ENCODE results near the gene CERS6.

DNA sequence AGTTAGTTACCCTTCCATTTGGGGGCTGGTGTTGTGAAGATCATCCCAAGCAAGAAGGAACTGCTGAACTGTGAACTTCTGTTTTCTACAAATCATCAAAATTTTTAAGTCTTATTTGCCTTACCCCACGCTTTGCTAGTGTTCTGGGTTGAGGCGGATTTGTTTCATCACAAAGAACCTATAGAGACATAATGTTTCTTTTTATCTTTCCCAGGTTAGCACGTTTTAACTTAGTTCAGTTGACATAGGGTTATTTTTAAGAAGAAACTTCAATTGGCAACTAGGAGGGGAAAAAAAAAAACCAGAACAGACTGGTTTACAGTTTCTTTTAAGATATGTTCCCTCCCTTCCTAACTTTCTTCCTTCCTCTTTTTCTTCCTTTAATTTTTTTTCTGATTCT is 31.1 kb upstream of the CERS6 start:
- no peak for TF ChIP-seq EZH2 (IDR thresholded peaks at IDR 0.05; ENCODE audit: low read depth, unreplicated experiment)
- TF ChIP-seq, protein P1, sequence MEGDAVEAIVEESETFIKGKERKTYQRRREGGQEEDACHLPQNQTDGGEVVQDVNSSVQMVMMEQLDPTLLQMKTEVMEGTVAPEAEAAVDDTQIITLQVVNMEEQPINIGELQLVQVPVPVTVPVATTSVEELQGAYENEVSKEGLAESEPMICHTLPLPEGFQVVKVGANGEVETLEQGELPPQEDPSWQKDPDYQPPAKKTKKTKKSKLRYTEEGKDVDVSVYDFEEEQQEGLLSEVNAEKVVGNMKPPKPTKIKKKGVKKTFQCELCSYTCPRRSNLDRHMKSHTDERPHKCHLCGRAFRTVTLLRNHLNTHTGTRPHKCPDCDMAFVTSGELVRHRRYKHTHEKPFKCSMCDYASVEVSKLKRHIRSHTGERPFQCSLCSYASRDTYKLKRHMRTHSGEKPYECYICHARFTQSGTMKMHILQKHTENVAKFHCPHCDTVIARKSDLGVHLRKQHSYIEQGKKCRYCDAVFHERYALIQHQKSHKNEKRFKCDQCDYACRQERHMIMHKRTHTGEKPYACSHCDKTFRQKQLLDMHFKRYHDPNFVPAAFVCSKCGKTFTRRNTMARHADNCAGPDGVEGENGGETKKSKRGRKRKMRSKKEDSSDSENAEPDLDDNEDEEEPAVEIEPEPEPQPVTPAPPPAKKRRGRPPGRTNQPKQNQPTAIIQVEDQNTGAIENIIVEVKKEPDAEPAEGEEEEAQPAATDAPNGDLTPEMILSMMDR (conservative IDR thresholded peaks at IDR 0.05; ENCODE audit: low read depth in 2 of 2): no peak
- TF ChIP-seq POLR2AphosphoS5 (IDR thresholded peaks at IDR 0.05; ENCODE audit: low read depth): no peak
- TF ChIP-seq NANOG (IDR thresholded peaks at IDR 0.05; ENCODE audit: borderline replicate concordance): no peak
- TF ChIP-seq CREB1 (CRISPR knock-in tag; IDR thresholded peaks at IDR 0.05; ENCODE audit: low read depth): no peak
- TF ChIP-seq JUNB (IDR thresholded peaks at IDR 0.05; ENCODE audit: unreplicated experiment): no peak
- no peak for TF ChIP-seq EZH2phosphoT487 (IDR thresholded peaks at IDR 0.05; ENCODE audit: unreplicated experiment)
- TF ChIP-seq ZNF114 (CRISPR knock-in tag; IDR thresholded peaks at IDR 0.05): no peak
- TF ChIP-seq, protein P2, sequence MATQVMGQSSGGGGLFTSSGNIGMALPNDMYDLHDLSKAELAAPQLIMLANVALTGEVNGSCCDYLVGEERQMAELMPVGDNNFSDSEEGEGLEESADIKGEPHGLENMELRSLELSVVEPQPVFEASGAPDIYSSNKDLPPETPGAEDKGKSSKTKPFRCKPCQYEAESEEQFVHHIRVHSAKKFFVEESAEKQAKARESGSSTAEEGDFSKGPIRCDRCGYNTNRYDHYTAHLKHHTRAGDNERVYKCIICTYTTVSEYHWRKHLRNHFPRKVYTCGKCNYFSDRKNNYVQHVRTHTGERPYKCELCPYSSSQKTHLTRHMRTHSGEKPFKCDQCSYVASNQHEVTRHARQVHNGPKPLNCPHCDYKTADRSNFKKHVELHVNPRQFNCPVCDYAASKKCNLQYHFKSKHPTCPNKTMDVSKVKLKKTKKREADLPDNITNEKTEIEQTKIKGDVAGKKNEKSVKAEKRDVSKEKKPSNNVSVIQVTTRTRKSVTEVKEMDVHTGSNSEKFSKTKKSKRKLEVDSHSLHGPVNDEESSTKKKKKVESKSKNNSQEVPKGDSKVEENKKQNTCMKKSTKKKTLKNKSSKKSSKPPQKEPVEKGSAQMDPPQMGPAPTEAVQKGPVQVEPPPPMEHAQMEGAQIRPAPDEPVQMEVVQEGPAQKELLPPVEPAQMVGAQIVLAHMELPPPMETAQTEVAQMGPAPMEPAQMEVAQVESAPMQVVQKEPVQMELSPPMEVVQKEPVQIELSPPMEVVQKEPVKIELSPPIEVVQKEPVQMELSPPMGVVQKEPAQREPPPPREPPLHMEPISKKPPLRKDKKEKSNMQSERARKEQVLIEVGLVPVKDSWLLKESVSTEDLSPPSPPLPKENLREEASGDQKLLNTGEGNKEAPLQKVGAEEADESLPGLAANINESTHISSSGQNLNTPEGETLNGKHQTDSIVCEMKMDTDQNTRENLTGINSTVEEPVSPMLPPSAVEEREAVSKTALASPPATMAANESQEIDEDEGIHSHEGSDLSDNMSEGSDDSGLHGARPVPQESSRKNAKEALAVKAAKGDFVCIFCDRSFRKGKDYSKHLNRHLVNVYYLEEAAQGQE (IDR thresholded peaks at IDR 0.05; ENCODE audit: unreplicated experiment): no peak
- TF ChIP-seq ZNF331 (CRISPR knock-in tag; IDR thresholded peaks at IDR 0.05; ENCODE audit: low read depth): no peak
- TF ChIP-seq, protein P3, sequence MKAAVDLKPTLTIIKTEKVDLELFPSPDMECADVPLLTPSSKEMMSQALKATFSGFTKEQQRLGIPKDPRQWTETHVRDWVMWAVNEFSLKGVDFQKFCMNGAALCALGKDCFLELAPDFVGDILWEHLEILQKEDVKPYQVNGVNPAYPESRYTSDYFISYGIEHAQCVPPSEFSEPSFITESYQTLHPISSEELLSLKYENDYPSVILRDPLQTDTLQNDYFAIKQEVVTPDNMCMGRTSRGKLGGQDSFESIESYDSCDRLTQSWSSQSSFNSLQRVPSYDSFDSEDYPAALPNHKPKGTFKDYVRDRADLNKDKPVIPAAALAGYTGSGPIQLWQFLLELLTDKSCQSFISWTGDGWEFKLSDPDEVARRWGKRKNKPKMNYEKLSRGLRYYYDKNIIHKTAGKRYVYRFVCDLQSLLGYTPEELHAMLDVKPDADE (IDR thresholded peaks at IDR 0.05): no peak
- TF ChIP-seq, protein P4, sequence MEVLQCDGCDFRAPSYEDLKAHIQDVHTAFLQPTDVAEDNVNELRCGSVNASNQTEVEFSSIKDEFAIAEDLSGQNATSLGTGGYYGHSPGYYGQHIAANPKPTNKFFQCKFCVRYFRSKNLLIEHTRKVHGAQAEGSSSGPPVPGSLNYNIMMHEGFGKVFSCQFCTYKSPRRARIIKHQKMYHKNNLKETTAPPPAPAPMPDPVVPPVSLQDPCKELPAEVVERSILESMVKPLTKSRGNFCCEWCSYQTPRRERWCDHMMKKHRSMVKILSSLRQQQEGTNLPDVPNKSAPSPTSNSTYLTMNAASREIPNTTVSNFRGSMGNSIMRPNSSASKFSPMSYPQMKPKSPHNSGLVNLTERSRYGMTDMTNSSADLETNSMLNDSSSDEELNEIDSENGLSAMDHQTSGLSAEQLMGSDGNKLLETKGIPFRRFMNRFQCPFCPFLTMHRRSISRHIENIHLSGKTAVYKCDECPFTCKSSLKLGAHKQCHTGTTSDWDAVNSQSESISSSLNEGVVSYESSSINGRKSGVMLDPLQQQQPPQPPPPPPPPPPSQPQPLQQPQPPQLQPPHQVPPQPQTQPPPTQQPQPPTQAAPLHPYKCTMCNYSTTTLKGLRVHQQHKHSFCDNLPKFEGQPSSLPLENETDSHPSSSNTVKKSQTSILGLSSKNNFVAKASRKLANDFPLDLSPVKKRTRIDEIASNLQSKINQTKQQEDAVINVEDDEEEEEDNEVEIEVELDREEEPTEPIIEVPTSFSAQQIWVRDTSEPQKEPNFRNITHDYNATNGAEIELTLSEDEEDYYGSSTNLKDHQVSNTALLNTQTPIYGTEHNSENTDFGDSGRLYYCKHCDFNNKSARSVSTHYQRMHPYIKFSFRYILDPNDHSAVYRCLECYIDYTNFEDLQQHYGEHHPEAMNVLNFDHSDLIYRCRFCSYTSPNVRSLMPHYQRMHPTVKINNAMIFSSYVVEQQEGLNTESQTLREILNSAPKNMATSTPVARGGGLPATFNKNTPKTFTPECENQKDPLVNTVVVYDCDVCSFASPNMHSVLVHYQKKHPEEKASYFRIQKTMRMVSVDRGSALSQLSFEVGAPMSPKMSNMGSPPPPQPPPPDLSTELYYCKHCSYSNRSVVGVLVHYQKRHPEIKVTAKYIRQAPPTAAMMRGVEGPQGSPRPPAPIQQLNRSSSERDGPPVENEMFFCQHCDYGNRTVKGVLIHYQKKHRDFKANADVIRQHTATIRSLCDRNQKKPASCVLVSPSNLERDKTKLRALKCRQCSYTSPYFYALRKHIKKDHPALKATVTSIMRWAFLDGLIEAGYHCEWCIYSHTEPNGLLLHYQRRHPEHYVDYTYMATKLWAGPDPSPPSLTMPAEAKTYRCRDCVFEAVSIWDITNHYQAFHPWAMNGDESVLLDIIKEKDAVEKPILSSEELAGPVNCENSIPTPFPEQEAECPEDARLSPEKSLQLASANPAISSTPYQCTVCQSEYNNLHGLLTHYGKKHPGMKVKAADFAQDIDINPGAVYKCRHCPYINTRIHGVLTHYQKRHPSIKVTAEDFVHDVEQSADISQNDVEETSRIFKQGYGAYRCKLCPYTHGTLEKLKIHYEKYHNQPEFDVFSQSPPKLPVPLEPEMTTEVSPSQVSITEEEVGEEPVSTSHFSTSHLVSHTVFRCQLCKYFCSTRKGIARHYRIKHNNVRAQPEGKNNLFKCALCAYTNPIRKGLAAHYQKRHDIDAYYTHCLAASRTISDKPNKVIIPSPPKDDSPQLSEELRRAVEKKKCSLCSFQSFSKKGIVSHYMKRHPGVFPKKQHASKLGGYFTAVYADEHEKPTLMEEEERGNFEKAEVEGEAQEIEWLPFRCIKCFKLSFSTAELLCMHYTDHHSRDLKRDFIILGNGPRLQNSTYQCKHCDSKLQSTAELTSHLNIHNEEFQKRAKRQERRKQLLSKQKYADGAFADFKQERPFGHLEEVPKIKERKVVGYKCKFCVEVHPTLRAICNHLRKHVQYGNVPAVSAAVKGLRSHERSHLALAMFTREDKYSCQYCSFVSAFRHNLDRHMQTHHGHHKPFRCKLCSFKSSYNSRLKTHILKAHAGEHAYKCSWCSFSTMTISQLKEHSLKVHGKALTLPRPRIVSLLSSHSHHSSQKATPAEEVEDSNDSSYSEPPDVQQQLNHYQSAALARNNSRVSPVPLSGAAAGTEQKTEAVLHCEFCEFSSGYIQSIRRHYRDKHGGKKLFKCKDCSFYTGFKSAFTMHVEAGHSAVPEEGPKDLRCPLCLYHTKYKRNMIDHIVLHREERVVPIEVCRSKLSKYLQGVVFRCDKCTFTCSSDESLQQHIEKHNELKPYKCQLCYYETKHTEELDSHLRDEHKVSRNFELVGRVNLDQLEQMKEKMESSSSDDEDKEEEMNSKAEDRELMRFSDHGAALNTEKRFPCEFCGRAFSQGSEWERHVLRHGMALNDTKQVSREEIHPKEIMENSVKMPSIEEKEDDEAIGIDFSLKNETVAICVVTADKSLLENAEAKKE (CRISPR knock-in tag; IDR thresholded peaks at IDR 0.05): no peak
